HG03064 (cell line): ENCODE results near the gene CDK19.

Source experiments
- ATAC-seq: cut with Tn5 transposase; IDR thresholded peaks from one replicate; pipeline ENCODE4 v1.9.1; 2021; ENCODE audit warnings: low read depth; ENCODE audit not compliant: unreplicated experiment

The CDK19 gene

DNA sequence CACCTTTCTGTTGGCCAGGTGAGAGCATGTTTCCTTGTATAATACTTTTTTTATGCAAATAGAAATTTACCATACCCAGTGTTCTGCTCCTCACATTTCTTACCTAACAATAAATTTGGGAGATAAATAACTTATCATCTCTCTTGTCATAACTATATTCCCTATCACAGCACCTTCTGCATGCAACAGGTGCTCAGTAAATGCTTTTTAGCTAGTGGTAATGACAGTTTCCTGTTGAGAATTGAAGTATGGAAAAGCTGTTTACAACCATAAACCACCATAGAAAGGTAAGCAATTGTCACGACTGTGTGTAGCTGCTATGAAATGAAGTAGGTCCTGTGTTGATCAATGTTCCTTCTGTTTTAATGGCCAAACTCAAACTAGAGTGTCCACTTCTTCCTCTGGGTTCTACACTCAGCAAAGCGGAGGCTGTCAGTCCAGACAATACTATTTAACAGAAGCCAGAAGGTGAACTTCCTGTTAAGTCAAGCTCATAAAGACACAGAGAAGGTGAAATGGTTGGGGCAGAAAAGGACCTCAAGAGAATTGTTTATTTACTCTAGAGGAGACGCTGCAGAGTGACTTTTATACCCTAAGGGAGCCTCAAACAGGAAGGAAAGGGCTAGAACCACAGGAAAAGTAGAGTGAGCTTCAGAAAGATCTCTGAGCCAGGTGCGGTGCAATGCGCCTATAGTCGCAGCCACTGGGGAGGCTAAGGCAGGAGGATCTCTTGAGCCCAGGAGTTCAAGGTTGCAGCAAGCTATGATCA, 254.8 kb downstream of the CDK19 start:
- ATAC-seq, result no peak
